BLaER1 treated with 17β-estradiol and CSF1 and Interleukin-3, amounts not matched to agents 10 nM and 100 nM (cell line): ENCODE measurements around the gene NEDD4L.

Experiments
- H3K27ac ChIP-seq, 11 experiments: shearing (Covaris generic); formaldehyde crosslinking; 2 replicates each; pipeline ENCODE4 v1.8.1; 2022
- H3K27me3 ChIP-seq, 11 experiments: shearing (Covaris generic); formaldehyde crosslinking; 2 replicates each; pipeline ENCODE4 v1.8.1; 2022
- H3K36me3 ChIP-seq, 11 experiments: shearing (Covaris generic); formaldehyde crosslinking; 2 replicates each; pipeline ENCODE4 v1.8.1; 2022
- H3K4me1 ChIP-seq, 10 experiments: shearing (Covaris generic); formaldehyde crosslinking; 2 replicates each; pipeline ENCODE4 v1.8.1; 2022
- H3K4me2 ChIP-seq, 11 experiments: shearing (Covaris generic); formaldehyde crosslinking; 2 replicates each; pipeline ENCODE4 v1.8.1; 2022
- H3K4me3 ChIP-seq, 10 experiments: shearing (Covaris generic); formaldehyde crosslinking; 2 replicates each; pipeline ENCODE4 v1.8.1; 2022
- H3K9ac ChIP-seq, 11 experiments: shearing (Covaris generic); formaldehyde crosslinking; 2 replicates each; pipeline ENCODE4 v1.8.1; 2022
- H3K9me3 ChIP-seq, 11 experiments: shearing (Covaris generic); formaldehyde crosslinking; replicated peaks in 1 of 11; 2 replicates each; pipeline ENCODE4 v1.8.1; 2022
- H4K20me1 ChIP-seq, 11 experiments: shearing (Covaris generic); formaldehyde crosslinking; 2 replicates each; pipeline ENCODE4 v1.8.1; 2022
- Cebpa-rat ChIP-seq, 11 experiments: shearing (Covaris generic); IDR thresholded peaks; 2 replicates each; pipeline ENCODE4 v1.8.1; 2022

NEDD4L gene

DNA sequence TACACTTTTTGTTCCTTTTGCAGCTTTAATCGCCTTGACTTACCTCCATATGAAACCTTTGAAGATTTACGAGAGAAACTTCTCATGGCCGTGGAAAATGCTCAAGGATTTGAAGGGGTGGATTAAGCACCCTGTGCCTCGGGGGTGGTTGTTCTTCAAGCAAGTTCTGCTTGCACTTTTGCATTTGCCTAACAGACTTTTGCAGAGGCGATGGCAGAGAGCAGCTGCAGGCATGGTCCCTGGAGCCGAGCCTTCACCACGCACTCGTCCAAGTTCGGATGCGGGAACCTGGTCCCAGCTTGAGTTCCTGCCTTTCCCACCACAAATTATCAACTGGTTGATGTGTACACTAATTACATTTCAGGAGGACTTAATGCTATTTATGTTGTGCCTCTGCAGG lies 352.1 kb downstream of the NEDD4L start:
- Histone ChIP-seq H3K9me3 (no peaks in the 10 kb centered on the region), H3K4me1 (peaks cover 18 to 99% (median 67%) of the 10 kb centered on the region in 10 experiments), H3K4me2 (peak overlapping the region in 6 of 11 experiments; percentile 17 to 83 (median 46); a peak in 7 of 22 replicates)

DNA sequence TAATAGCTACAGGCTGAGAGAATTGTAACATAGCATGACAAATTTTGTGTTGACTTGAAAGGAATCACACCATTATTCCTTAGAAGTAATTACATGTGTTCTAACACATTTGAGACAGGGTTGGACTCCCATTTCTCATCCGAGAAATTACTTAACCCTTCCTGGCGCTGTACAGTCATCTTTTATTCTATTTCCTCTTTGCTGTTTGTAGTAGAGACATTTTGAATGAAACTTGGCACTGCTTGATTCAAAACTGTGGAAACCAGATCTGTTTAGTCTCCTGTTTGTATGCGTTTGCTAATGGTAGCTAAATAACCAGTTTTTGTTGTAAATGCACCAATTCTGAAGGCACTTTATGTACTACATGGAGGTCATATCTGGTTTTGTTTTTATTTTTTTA lies 352.9 kb downstream of the NEDD4L start:
- Histone ChIP-seq H3K4me2 (peak overlapping the region in 8 of 11 experiments; percentile 3 to 92 (median 77); a peak in 8 of 22 replicates), H3K4me1 (peaks cover 18 to 100% (median 75%) of the 10 kb centered on the region in 10 experiments), H4K20me1 (no peaks in the 10 kb centered on the region; a peak in 1 of 22 replicates), H3K27me3 (no peaks in the 10 kb centered on the region; a peak in 1 of 22 replicates), H3K9me3 (no peaks in the 10 kb centered on the region), H3K4me3 (no peak overlapping the region), H3K27ac (no peak overlapping the region), H3K9ac (no peak overlapping the region), H3K36me3 (peaks cover 0 to 45% (median 17%) of the 10 kb centered on the region in 11 experiments; a peak in 13 of 22 replicates)
- TF ChIP-seq Cebpa-rat (IDR thresholded peaks at IDR 0.05) = no peak

More for the DNA sequence above, 352.1 kb downstream of the NEDD4L start:
- Histone ChIP-seq H3K4me3 (no peak overlapping the region), H3K36me3 (peaks cover 5 to 53% (median 25%) of the 10 kb centered on the region in 11 experiments; a peak in 15 of 22 replicates), H3K27ac (no peak overlapping the region), H3K9ac (no peak overlapping the region), H3K27me3 (no peaks in the 10 kb centered on the region; a peak in 1 of 22 replicates), H4K20me1 (no peaks in the 10 kb centered on the region; a peak in 1 of 22 replicates)
- no peak for TF ChIP-seq Cebpa-rat (IDR thresholded peaks at IDR 0.05)

DNA sequence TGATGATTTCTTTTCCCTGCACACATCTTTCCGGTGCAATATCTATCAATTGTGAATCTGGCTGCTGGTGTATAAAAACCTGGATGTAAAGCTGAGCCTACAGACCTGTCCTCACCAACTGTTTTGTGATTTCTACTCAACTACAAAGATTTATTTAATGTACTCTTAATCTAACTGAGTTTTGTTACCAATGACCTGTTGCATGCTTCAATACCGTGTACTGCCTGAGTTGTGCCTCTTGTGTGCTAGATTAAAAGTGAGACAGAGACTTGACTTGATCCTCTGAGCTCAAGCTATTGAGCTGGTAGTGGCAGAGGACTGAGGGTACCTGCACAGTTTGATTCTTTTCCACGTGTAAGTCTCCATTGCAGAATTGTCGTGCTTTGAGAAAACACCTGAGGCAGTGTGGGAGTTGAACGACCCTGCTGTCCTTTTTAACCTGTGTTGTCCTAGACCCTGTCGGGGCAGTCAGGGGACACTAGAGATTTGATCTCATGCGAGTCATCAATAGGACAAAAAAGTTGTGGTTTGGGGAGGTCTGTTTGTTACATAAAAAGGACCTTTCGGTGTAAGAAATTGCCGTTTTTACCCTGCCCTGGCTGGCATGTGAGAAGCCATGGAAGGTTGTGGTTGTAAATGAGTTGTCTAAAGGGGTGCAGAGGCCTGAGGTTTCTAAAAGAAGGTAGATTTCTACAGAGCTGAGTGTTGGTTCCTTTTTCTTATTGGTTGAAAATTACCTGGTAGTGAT lies 353.5 kb downstream of the NEDD4L start:
- Histone ChIP-seq H3K36me3 (peaks cover 0 to 39% (median 12%) of the 10 kb centered on the region in 11 experiments; a peak in 10 of 22 replicates), H3K27ac (no peak overlapping the region; a peak in 1 of 22 replicates), H4K20me1 (no peaks in the 10 kb centered on the region; a peak in 1 of 22 replicates), H3K4me1 (peaks cover 18 to 100% (median 81%) of the 10 kb centered on the region in 10 experiments), H3K27me3 (no peaks in the 10 kb centered on the region; a peak in 1 of 22 replicates), H3K4me3 (no peak overlapping the region), H3K9me3 (no peaks in the 10 kb centered on the region), H3K4me2 (peak overlapping the region in 9 of 11 experiments; percentile 3 to 92 (median 76); a peak in 16 of 22 replicates), H3K9ac (no peak overlapping the region)
- TF ChIP-seq Cebpa-rat (IDR thresholded peaks at IDR 0.05) = no peak

DNA sequence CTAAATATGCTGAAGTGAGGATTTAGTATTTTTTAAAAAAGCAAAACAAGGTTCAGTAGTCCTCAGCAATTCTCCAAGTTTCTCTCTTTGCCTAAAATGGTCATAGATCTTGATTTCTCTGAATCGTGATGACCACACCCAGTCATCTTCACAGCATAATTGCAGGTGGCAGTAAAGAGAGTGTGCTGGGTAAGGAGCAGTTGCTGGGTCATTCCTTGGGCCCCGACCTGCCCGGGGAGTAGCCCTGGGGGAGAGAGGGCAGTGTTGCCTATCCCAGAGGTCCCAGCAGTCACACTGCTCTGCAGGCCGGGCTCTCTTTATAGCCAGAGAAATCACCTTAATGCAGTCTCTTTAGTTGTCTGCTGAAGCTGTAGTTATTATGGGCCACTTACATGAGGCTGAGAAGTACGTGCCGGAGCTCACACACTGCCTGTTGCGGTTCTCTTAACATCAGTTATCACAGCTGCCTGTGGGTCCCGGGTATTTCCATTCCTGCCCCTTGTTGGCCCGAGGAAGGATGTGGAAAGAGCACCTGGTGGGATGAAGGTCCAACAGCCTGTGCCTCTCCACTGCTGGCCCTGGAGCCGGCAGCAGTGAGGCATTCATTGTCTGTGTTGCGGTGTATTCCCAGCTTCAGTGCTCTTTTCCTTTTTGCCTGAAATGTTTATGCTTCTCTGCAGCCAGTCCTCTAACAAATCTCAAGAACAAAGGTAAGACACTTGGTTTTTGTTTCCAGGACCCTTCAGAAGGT lies 354.8 kb downstream of the NEDD4L start:
- Histone ChIP-seq H3K4me3 (peak overlapping the region in 3 of 10 experiments; percentile 12 to 47 (median 37); a peak in 4 of 20 replicates), H3K4me1 (peaks cover 24 to 100% (median 93%) of the 10 kb centered on the region in 10 experiments), H4K20me1 (no peaks in the 10 kb centered on the region; a peak in 1 of 22 replicates), H3K27ac (peak overlapping the region in 4 of 11 experiments; percentile 10 to 45 (median 27); a peak in 4 of 22 replicates), H3K4me2 (peak overlapping the region; percentile 44 to 92 (median 76)), H3K36me3 (peaks cover 0 to 26% (median 5%) of the 10 kb centered on the region in 11 experiments; a peak in 7 of 22 replicates), H3K9ac (peak overlapping the region in 4 of 11 experiments; percentile 30 to 67 (median 54); a peak in 5 of 22 replicates), H3K27me3 (no peaks in the 10 kb centered on the region; a peak in 1 of 22 replicates), H3K9me3 (no peaks in the 10 kb centered on the region)
- TF ChIP-seq Cebpa-rat (IDR thresholded peaks at IDR 0.05) = no peak

DNA sequence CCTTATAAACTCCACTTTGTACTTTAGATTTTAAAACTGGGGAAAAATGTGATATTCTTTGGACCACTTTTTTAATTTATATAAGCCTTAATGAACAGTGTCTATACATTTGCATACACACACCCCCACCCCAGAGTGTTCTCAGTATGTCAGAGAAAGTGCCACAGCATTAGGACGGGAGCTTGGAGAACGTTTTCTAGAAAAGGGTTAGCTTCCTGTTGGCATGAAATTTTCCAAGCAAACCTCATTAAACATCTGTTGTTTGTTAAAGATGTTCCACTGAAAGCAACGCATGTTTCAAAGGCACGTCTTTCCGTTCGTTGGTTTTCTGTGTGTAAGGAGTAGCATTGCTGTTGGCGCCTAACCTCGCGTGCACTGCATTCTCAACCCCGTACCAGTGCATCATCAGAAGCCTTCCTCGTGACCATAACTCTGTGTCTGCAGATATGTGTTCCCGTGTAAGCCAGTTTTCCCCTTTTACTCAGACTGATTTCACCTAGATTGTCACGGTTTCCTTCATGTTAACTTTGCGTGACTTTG lies 356.4 kb downstream of the NEDD4L start:
- Histone ChIP-seq H3K4me3 (peak overlapping the region in 1 of 10 experiments; percentile 37; a peak in 1 of 20 replicates), H4K20me1 (no peaks in the 10 kb centered on the region; a peak in 1 of 22 replicates), H3K4me2 (peak overlapping the region; percentile 27 to 92 (median 76)), H3K9me3 (no peaks in the 10 kb centered on the region), H3K4me1 (peaks cover 24 to 100% (median 96%) of the 10 kb centered on the region in 10 experiments), H3K36me3 (peaks cover 0 to 10% (median 0%) of the 10 kb centered on the region in 11 experiments; a peak in 3 of 22 replicates), H3K9ac (peak overlapping the region in 5 of 11 experiments; percentile 4 to 57 (median 24); a peak in 6 of 22 replicates), H3K27ac (peak overlapping the region in 2 of 11 experiments; percentile 15 to 42; a peak in 3 of 22 replicates), H3K27me3 (no peaks in the 10 kb centered on the region; a peak in 1 of 22 replicates)
- TF ChIP-seq Cebpa-rat (IDR thresholded peaks at IDR 0.05) = no peak

DNA sequence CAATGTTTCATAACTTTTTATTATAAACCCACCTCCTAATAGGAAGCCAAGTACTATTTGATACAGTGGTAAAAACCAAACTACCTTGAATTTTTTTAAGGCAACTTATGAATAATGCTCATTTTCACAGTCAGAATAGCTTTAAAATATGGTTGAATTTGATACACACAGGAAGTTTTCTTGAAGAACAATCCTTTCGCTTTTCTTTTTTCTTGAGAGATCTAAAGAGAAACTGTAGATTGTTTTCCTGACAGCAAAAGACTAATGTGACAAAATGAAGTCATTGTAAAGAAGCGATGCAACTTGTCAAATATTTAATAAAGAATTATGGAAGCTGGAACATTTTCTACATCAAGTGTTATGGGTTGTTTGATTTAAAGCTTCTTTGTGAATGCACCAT lies 357.2 kb downstream of the NEDD4L start:
- Histone ChIP-seq H3K9ac (peak overlapping the region in 2 of 11 experiments; percentile 4 to 57; a peak in 3 of 22 replicates), H3K27me3 (no peaks in the 10 kb centered on the region; a peak in 1 of 22 replicates), H3K27ac (no peak overlapping the region; a peak in 2 of 22 replicates), H3K36me3 (peaks cover 0 to 4% (median 0%) of the 10 kb centered on the region in 11 experiments; a peak in 2 of 22 replicates), H3K4me1 (peaks cover 26 to 100% (median 96%) of the 10 kb centered on the region in 10 experiments), H3K4me3 (no peak overlapping the region), H4K20me1 (no peaks in the 10 kb centered on the region; a peak in 1 of 22 replicates), H3K9me3 (no peaks in the 10 kb centered on the region), H3K4me2 (peak overlapping the region in 8 of 11 experiments; percentile 61 to 92 (median 77); a peak in 14 of 22 replicates)
- TF ChIP-seq Cebpa-rat (IDR thresholded peaks at IDR 0.05) = no peak

DNA sequence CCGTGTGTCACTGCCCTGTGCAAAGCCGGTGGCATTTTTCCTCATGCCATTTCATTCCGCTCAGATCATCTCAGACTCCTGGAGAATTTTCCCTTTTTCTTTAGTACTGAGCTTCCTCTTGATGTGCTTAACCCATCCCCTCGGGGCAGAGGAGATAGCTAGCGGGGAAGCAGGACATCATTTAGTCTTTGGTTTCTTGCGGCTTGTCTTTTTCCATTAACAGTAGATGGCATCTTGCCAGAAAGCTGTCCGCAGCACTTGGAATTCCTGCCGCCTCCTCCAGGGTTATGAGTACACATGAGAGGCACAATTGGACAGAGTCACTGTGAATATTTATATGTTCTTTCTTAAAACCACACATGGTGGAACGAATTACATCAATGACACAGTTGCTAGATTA lies 358.2 kb downstream of the NEDD4L start:
- H3K27me3 ChIP-seq = no peaks in the 10 kb centered on the region; a peak in 1 of 22 replicates
- no peaks in the 10 kb centered on the region for H3K36me3 ChIP-seq
- no peaks in the 10 kb centered on the region; a peak in 1 of 22 replicates for H4K20me1 ChIP-seq
- H3K9ac ChIP-seq = peak overlapping the region in 2 of 11 experiments; percentile 10 to 17; a peak in 2 of 22 replicates
- no peak for TF ChIP-seq Cebpa-rat (IDR thresholded peaks at IDR 0.05)
- H3K9me3 ChIP-seq = no peaks in the 10 kb centered on the region
- H3K27ac ChIP-seq = peak overlapping the region in 2 of 11 experiments; percentile 8 to 35; a peak in 2 of 22 replicates
- H3K4me2 ChIP-seq = peak overlapping the region in 9 of 11 experiments; percentile 10 to 92 (median 76); a peak in 17 of 22 replicates
- peaks cover 26 to 100% (median 100%) of the 10 kb centered on the region in 10 experiments for H3K4me1 ChIP-seq
- no peak overlapping the region for H3K4me3 ChIP-seq
